ENCODE results near the gene GET4.

Gene GET4

GRCh38 chr7:897771-898376, 21.5 kb downstream of the GET4 start:
- no peak for TF ChIP-seq MAX (IDR thresholded peaks at IDR 0.05; ENCODE audit: low read depth, low read length)
- TF ChIP-seq MYC (IDR thresholded peaks at IDR 0.05; ENCODE audit: low read depth, low read length), result no peak
- TF ChIP-seq POLR2A (IDR thresholded peaks at IDR 0.05; ENCODE audit: extremely low read depth, insufficient read length), result no peak
- TF ChIP-seq CTCF (IDR thresholded peaks at IDR 0.05; ENCODE audit: low read depth, low read length), result no peak
- no peak for DNase-seq (ENCODE audit: low read depth)
- no peak overlapping the region for H3K4me3 ChIP-seq (ENCODE audit: low read depth, low read length)

GRCh38 chr7:898460-898854, 22.1 kb downstream of the GET4 start:
- TF ChIP-seq MAX (IDR thresholded peaks at IDR 0.05; ENCODE audit: low read depth, low read length) (no peak), MYC (IDR thresholded peaks at IDR 0.05; ENCODE audit: low read depth, low read length) (no peak), POLR2A (IDR thresholded peaks at IDR 0.05; ENCODE audit: extremely low read depth, insufficient read length) (no peak), CTCF (IDR thresholded peaks at IDR 0.05; ENCODE audit: low read depth, low read length) (no peak)
- no peak for DNase-seq (ENCODE audit: low read depth)
- H3K4me3 ChIP-seq (ENCODE audit: low read depth, low read length), result no peak overlapping the region

GRCh38 chr7:898855-899681, 22.7 kb downstream of the GET4 start:
- no peak overlapping the region for H3K4me3 ChIP-seq (ENCODE audit: low read depth, low read length)
- no peak for DNase-seq (ENCODE audit: low read depth)
- TF ChIP-seq CTCF (IDR thresholded peaks at IDR 0.05; ENCODE audit: low read depth, low read length) (no peak), POLR2A (IDR thresholded peaks at IDR 0.05; ENCODE audit: extremely low read depth, insufficient read length) (no peak), MYC (IDR thresholded peaks at IDR 0.05; ENCODE audit: low read depth, low read length) (no peak), MAX (IDR thresholded peaks at IDR 0.05; ENCODE audit: low read depth, low read length) (no peak)

GRCh38 chr7:899806-900205, 23.5 kb downstream of the GET4 start:
- DNase-seq (ENCODE audit: low read depth), result no peak
- H3K4me3 ChIP-seq (ENCODE audit: low read depth, low read length), result no peak overlapping the region
- no peak for TF ChIP-seq MYC (IDR thresholded peaks at IDR 0.05; ENCODE audit: low read depth, low read length)
- no peak for TF ChIP-seq POLR2A (IDR thresholded peaks at IDR 0.05; ENCODE audit: extremely low read depth, insufficient read length)

- H3K4me3 ChIP-seq (ENCODE audit: low read depth, low read length), result no peak overlapping the region
- no peak for DNase-seq (ENCODE audit: low read depth)
- TF ChIP-seq MAX (IDR thresholded peaks at IDR 0.05; ENCODE audit: low read depth, low read length), result no peak
- no peak for TF ChIP-seq CTCF (IDR thresholded peaks at IDR 0.05; ENCODE audit: low read depth, low read length)
- no peak for TF ChIP-seq POLR2A (IDR thresholded peaks at IDR 0.05; ENCODE audit: extremely low read depth, insufficient read length)
- no peak for TF ChIP-seq MYC (IDR thresholded peaks at IDR 0.05; ENCODE audit: low read depth, low read length)
These were observed 24.1 kb downstream of the GET4 start for GRCh38 chr7:900331-901040.

GRCh38 chr7:901041-901387, 24.7 kb downstream of the GET4 start:
- DNase-seq (ENCODE audit: low read depth), result no peak
- H3K4me3 ChIP-seq (ENCODE audit: low read depth, low read length), result no peak overlapping the region
- TF ChIP-seq MYC (IDR thresholded peaks at IDR 0.05; ENCODE audit: low read depth, low read length) (no peak), MAX (IDR thresholded peaks at IDR 0.05; ENCODE audit: low read depth, low read length) (no peak), POLR2A (IDR thresholded peaks at IDR 0.05; ENCODE audit: extremely low read depth, insufficient read length) (no peak), CTCF (IDR thresholded peaks at IDR 0.05; ENCODE audit: low read depth, low read length) (no peak)
